SK-N-SH treated with all-trans-retinoic acid at 6 μM for 48 hours (cell line): ENCODE measurements around the gene TRPM1.

Experiments used
- ARNTL ChIP-seq: fragments of 450-650 bp; formaldehyde crosslinking; IDR thresholded peaks from 2 replicates; pipeline ENCODE4 v1.5.0; 2020; ENCODE audit warnings: low read depth, mild to moderate bottlenecking, moderate library complexity, borderline replicate concordance
- PATZ1 ChIP-seq: fragments of 250-450 bp; sonication (Bioruptor Pico); IDR thresholded peaks from 2 replicates; pipeline ENCODE4 v1.8.0; 2020; ENCODE audit warnings: mild to moderate bottlenecking, moderate library complexity, borderline replicate concordance
- POU6F1 ChIP-seq: fragments of 250-450 bp; sonication (Bioruptor Pico); IDR thresholded peaks from 2 replicates; pipeline ENCODE4 v1.8.0; 2021; ENCODE audit warnings: low read depth, mild to moderate bottlenecking, moderate library complexity, borderline replicate concordance
- PPARA ChIP-seq: fragments of 250-450 bp; sonication (Bioruptor Pico); IDR thresholded peaks from 2 replicates; pipeline ENCODE4 v1.5.0; 2020; ENCODE audit warnings: mild to moderate bottlenecking, borderline replicate concordance
- RARB ChIP-seq: fragments of 250-450 bp; sonication (Bioruptor Pico); IDR thresholded peaks from 2 replicates; pipeline ENCODE4 v1.8.0; 2021; ENCODE audit warnings: mild to moderate bottlenecking, moderate library complexity
- TCF4 ChIP-seq: fragments of 250-450 bp; sonication (Bioruptor Pico); IDR thresholded peaks from 2 replicates; pipeline ENCODE4 v1.8.0; 2021; ENCODE audit warnings: mild to moderate bottlenecking, moderate library complexity, borderline replicate concordance
- TOX ChIP-seq: fragments of 250-450 bp; sonication (Bioruptor Pico); IDR thresholded peaks from 2 replicates; pipeline ENCODE4 v1.8.0; 2021; ENCODE audit warnings: mild to moderate bottlenecking, moderate library complexity, borderline replicate concordance
- ZFP30 ChIP-seq: fragments of 450-650 bp; formaldehyde crosslinking; IDR thresholded peaks from 2 replicates; pipeline ENCODE4 v1.5.0; 2022; ENCODE audit warnings: mild to moderate bottlenecking, moderate library complexity

- no peak for TF ChIP-seq ZFP30
- TF ChIP-seq ARNTL (CRISPR knock-in tag), result no peak
- no peak for TF ChIP-seq PPARA (CRISPR knock-in tag)
- no peak for TF ChIP-seq POU6F1 (CRISPR knock-in tag)
- TF ChIP-seq TCF4 (CRISPR knock-in tag), result no peak
- no peak for TF ChIP-seq TOX (CRISPR knock-in tag)
- no peak for TF ChIP-seq PATZ1 (CRISPR knock-in tag)
- TF ChIP-seq RARB (CRISPR knock-in tag), result no peak
Measured at GRCh38 chr15:31148297-31149087, 47.0 kb upstream of the TRPM1 start.
